Loucy (cell line): ENCODE data around the gene HUWE1.

ENCODE experiments used
- H2AFZ ChIP-seq: fragments of 200-600 bp; sonication (generic); 2 replicates; pipeline ENCODE4 v1.6.0; 2016; ENCODE audit warnings: antibody characterized with exemption, mild to moderate bottlenecking, low read length, moderate library complexity
- H3F3A ChIP-seq: fragments of 200-600 bp; 2 replicates; pipeline ENCODE4 v1.6.0; 2016; ENCODE audit warnings: antibody characterized with exemption, low read depth, mild to moderate bottlenecking
- H3K27me3 ChIP-seq: fragments of 200-600 bp; sonication (generic); 2 replicates; pipeline ENCODE4 v1.6.1; 2014; ENCODE audit warnings: low read length, mild to moderate bottlenecking; ENCODE audit not compliant: insufficient read depth, poor library complexity, severe bottlenecking
- H3K36me3 ChIP-seq: fragments of 200-600 bp; sonication (generic); 2 replicates; pipeline ENCODE4 v1.6.1; 2016; ENCODE audit warnings: low read length; ENCODE audit not compliant: insufficient read depth
- H3K4me1 ChIP-seq: fragments of 200-600 bp; sonication (generic); 2 replicates; pipeline ENCODE4 v1.5.1; 2014; ENCODE audit warnings: low read length, mild to moderate bottlenecking; ENCODE audit not compliant: insufficient read depth, poor library complexity, severe bottlenecking
- H3K4me2 ChIP-seq: fragments of 200-600 bp; sonication (generic); 2 replicates; pipeline ENCODE4 v1.6.0; 2014; ENCODE audit warnings: antibody characterized with exemption, low read length, low read depth, mild to moderate bottlenecking; ENCODE audit not compliant: poor library complexity, severe bottlenecking
- H3K4me3 ChIP-seq: fragments of 200-600 bp; sonication (generic); 2 replicates; pipeline ENCODE4 v1.5.1; 2014; ENCODE audit warnings: low read length, mild to moderate bottlenecking, mixed read lengths; ENCODE audit not compliant: poor library complexity, severe bottlenecking
- H3K79me2 ChIP-seq: fragments of 200-600 bp; sonication (generic); 2 replicates; pipeline ENCODE4 v1.6.1; 2014; ENCODE audit warnings: low read length; ENCODE audit not compliant: insufficient read depth
- H3K9ac ChIP-seq: fragments of 200-600 bp; sonication (generic); 2 replicates; pipeline ENCODE4 v1.6.0; 2014; ENCODE audit warnings: mild to moderate bottlenecking, low read depth, low read length, moderate library complexity; ENCODE audit not compliant: poor library complexity, severe bottlenecking
- H3K9me2 ChIP-seq: fragments of 200-600 bp; sonication (generic); replicated peaks from 2 replicates; pipeline ENCODE4 v1.6.1; 2016; ENCODE audit warnings: low read depth, low read length, mixed read lengths
- H3K9me3 ChIP-seq: fragments of 200-600 bp; sonication (generic); 2 replicates; pipeline ENCODE4 v1.6.1; 2014; ENCODE audit warnings: mild to moderate bottlenecking, antibody characterized with exemption, low read length, low read depth; ENCODE audit not compliant: insufficient read depth
- H4K20me1 ChIP-seq: fragments of 200-600 bp; sonication (generic); 2 replicates; pipeline ENCODE4 v1.6.0; 2014; ENCODE audit warnings: antibody characterized with exemption, low read length, mild to moderate bottlenecking; ENCODE audit not compliant: insufficient read depth, poor library complexity, severe bottlenecking
- EZH2phosphoT487 ChIP-seq: fragments of 200-600 bp; IDR thresholded peaks from 2 replicates; pipeline ENCODE4 v1.6.1; 2018; ENCODE audit warnings: antibody characterized with exemption, mild to moderate bottlenecking, moderate library complexity, borderline replicate concordance
- TF ChIP-seq, protein P1 (sequence below): fragments of 200-600 bp; sonication (generic); conservative IDR thresholded peaks from 2 replicates; pipeline ENCODE4 v1.5.1; 2014; ENCODE audit warnings: mild to moderate bottlenecking, antibody characterized with exemption, low read length

HUWE1 gene

DNA sequence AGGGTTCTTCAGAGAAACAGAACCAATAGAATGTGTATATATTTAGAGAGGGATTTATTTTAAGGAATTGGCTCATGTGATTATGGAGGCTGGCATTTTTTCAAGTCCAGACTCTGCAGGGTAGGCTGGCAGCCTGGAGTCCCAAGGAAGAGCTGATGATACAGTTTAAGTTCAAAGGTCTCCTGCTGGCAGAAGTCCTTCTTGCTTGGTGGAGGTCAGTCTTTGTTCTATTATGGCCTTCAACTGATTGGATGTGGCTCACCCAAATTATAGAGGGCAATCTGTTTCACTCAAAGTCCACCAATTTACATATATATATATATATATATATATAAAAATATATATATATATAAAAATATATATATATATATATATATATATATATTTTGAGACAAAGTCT lies 200.2 kb downstream of the HUWE1 start:
- no peaks in the 10 kb centered on the region for H3K9me3 ChIP-seq
- no peaks in the 10 kb centered on the region for H3F3A ChIP-seq
- no peak overlapping the region for H3K9ac ChIP-seq
- H3K36me3 ChIP-seq: no peaks in the 10 kb centered on the region
- H4K20me1 ChIP-seq: no peaks in the 10 kb centered on the region
- H3K4me1 ChIP-seq: peaks cover 3% of the 10 kb centered on the region
- no peak overlapping the region for H3K4me2 ChIP-seq
- no peak overlapping the region for H3K4me3 ChIP-seq
- H3K79me2 ChIP-seq: no peaks in the 10 kb centered on the region
- H3K27me3 ChIP-seq: no peaks in the 10 kb centered on the region
- no peak overlapping the region for H2AFZ ChIP-seq
- TF ChIP-seq, protein P1, sequence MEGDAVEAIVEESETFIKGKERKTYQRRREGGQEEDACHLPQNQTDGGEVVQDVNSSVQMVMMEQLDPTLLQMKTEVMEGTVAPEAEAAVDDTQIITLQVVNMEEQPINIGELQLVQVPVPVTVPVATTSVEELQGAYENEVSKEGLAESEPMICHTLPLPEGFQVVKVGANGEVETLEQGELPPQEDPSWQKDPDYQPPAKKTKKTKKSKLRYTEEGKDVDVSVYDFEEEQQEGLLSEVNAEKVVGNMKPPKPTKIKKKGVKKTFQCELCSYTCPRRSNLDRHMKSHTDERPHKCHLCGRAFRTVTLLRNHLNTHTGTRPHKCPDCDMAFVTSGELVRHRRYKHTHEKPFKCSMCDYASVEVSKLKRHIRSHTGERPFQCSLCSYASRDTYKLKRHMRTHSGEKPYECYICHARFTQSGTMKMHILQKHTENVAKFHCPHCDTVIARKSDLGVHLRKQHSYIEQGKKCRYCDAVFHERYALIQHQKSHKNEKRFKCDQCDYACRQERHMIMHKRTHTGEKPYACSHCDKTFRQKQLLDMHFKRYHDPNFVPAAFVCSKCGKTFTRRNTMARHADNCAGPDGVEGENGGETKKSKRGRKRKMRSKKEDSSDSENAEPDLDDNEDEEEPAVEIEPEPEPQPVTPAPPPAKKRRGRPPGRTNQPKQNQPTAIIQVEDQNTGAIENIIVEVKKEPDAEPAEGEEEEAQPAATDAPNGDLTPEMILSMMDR: no peak
- no peak for TF ChIP-seq EZH2phosphoT487
- no peaks in the 10 kb centered on the region for H3K9me2 ChIP-seq

DNA sequence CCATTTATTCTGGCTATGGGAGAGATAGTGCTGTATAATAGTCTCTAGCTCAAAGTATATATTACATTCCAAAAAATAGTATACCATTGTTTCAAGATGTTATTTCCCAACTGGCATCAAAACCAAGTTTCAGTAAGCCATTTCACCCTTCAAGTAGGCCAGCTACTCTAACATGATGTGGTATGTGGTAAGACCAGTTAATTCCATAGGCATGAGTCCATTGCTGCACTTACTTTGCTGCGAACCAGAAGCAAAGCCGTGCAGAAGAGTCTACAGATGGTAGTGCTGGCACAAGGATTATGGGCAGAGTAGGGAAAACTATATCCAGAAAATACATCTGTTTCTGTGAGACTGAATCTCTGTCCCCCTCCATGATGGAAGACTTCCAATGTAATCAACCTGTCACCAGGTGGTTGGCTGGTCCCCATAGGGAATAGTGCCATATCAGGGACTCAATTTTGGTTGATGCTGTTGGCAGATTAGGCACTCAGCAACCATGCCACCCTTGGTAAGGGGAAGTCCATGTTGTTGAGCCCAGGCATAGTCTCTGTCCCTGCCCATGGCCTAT lies 202.6 kb downstream of the HUWE1 start:
- Histone ChIP-seq H3K9ac (no peak overlapping the region), H3K4me1 (peaks cover 3% of the 10 kb centered on the region), H3K4me2 (no peak overlapping the region), H3K9me2 (no peaks in the 10 kb centered on the region), H3K9me3 (no peaks in the 10 kb centered on the region), H3K27me3 (no peaks in the 10 kb centered on the region), H3K4me3 (no peak overlapping the region), H3K36me3 (no peaks in the 10 kb centered on the region), H3F3A (no peaks in the 10 kb centered on the region), H4K20me1 (no peaks in the 10 kb centered on the region), H3K79me2 (no peaks in the 10 kb centered on the region), H2AFZ (no peak overlapping the region)
- TF ChIP-seq, protein P1: no peak
- no peak for TF ChIP-seq EZH2phosphoT487

DNA sequence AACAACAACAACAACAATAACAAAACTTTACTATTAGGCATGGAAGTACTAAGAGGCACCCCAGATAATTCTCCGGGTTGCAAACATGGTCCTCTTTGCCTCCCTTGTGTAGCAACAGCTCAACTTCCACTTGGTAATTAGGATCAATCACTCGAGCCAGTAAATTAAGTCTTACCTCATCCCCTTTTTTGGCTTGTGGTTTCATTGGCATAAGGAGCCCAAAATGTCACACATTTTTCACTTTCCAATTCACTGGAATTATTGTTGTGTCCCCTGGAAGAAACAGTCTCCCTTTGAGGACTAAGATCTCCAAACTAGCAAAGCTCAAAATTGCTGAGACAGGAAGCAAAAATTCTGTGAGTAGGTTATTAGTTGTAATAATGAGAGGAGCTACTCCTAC lies 203.1 kb downstream of the HUWE1 start:
- no peaks in the 10 kb centered on the region for H3K9me3 ChIP-seq
- no peak overlapping the region for H3K4me3 ChIP-seq
- H3K36me3 ChIP-seq: no peaks in the 10 kb centered on the region
- no peak overlapping the region for H3K9ac ChIP-seq
- no peaks in the 10 kb centered on the region for H3K27me3 ChIP-seq
- no peaks in the 10 kb centered on the region for H3K9me2 ChIP-seq
- H2AFZ ChIP-seq: no peak overlapping the region
- no peaks in the 10 kb centered on the region for H3K79me2 ChIP-seq
- no peaks in the 10 kb centered on the region for H4K20me1 ChIP-seq
- no peak overlapping the region for H3K4me2 ChIP-seq
- no peak for TF ChIP-seq EZH2phosphoT487
- TF ChIP-seq, protein P1: no peak
- H3F3A ChIP-seq: no peaks in the 10 kb centered on the region
- H3K4me1 ChIP-seq: peaks cover 3% of the 10 kb centered on the region
